Superior temporal gyrus (tissue), 1 donor: ENCODE results near the gene ACTRT2.

ENCODE experiments used
- DNase-seq: peaks from one replicate; pipeline ENCODE4 v3.0.0-alpha.2; 2016; ENCODE audit errors: extremely low spot score

The ACTRT2 gene

GRCh38 chr1:3031401-3032221 lies 10.3 kb downstream of the ACTRT2 start:
- peak; percentile 59 for DNase-seq

- DNase-seq = no peak
Measured at GRCh38 chr1:3032371-3033039, 11.2 kb downstream of the ACTRT2 start.

GRCh38 chr1:3033040-3033789 lies 11.9 kb downstream of the ACTRT2 start:
- no peak for DNase-seq

GRCh38 chr1:3033790-3034090 lies 12.5 kb downstream of the ACTRT2 start:
- no peak for DNase-seq

- no peak for DNase-seq
Measured at GRCh38 chr1:3034162-3034561, 12.9 kb downstream of the ACTRT2 start.

- no peak for DNase-seq
Measured at GRCh38 chr1:3034728-3035562, 13.7 kb downstream of the ACTRT2 start.

GRCh38 chr1:3035563-3036446 lies 14.5 kb downstream of the ACTRT2 start:
- DNase-seq = no peak

- no peak for DNase-seq
Measured at GRCh38 chr1:3036447-3037280, 15.4 kb downstream of the ACTRT2 start.

GRCh38 chr1:3037281-3038040 lies 16.2 kb downstream of the ACTRT2 start:
- DNase-seq = no peak

GRCh38 chr1:3038113-3038551 lies 16.9 kb downstream of the ACTRT2 start:
- no peak for DNase-seq

GRCh38 chr1:3038571-3039181 lies 17.4 kb downstream of the ACTRT2 start:
- DNase-seq = no peak

GRCh38 chr1:3040004-3040403 lies 18.7 kb downstream of the ACTRT2 start:
- no peak for DNase-seq

GRCh38 chr1:3042481-3042880 lies 21.2 kb downstream of the ACTRT2 start:
- no peak for DNase-seq

GRCh38 chr1:3049164-3049563 lies 27.9 kb downstream of the ACTRT2 start:
- DNase-seq = no peak

- no peak for DNase-seq
Measured at GRCh38 chr1:3049905-3050304, 28.6 kb downstream of the ACTRT2 start.

- no peak for DNase-seq
Measured at GRCh38 chr1:3050603-3051002, 29.3 kb downstream of the ACTRT2 start.

GRCh38 chr1:3051270-3052268 lies 30.3 kb downstream of the ACTRT2 start:
- no peak for DNase-seq
